ENCODE data around the gene TJP3.

TJP3 gene, protein sequence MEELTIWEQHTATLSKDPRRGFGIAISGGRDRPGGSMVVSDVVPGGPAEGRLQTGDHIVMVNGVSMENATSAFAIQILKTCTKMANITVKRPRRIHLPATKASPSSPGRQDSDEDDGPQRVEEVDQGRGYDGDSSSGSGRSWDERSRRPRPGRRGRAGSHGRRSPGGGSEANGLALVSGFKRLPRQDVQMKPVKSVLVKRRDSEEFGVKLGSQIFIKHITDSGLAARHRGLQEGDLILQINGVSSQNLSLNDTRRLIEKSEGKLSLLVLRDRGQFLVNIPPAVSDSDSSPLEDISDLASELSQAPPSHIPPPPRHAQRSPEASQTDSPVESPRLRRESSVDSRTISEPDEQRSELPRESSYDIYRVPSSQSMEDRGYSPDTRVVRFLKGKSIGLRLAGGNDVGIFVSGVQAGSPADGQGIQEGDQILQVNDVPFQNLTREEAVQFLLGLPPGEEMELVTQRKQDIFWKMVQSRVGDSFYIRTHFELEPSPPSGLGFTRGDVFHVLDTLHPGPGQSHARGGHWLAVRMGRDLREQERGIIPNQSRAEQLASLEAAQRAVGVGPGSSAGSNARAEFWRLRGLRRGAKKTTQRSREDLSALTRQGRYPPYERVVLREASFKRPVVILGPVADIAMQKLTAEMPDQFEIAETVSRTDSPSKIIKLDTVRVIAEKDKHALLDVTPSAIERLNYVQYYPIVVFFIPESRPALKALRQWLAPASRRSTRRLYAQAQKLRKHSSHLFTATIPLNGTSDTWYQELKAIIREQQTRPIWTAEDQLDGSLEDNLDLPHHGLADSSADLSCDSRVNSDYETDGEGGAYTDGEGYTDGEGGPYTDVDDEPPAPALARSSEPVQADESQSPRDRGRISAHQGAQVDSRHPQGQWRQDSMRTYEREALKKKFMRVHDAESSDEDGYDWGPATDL

DNA sequence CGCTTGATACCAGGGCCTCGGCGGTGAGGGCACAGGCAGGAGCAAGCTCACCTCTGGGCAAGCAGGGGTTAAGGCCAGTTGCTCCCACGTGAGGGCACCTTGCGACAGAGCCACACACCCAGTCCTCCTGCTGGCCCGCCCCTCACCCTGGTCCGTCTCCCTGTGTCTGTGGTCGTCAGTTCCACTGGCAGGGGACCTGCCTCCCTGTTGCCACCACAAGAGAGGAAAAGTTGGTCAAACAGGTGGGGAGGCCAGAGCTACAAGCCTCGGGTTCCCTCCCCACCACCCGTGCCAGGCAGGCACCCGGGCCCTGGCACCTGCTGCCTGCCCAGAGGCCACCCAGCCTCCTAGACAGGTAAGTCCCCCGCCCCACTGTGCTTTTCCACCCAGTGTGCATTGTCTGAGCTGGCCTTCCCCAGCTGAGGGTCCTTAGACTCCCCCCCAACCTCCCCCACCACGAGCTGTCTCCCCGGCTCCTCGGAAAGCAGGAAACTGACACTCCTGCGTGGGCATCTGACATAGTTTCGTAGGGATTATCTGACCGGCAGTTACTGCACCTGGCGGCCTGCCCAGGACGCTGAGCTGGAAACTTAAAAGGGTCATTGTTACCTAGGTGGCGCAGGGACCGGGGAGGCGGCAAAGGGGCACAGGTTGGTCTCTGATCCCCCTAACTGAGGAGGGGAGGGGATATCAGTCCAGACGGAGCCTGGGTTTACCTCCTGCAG is at the start of gene TJP3:
Gene TJP3 (plus strand): TSS at position 178 of the 725 bp plus-strand sequence. CDS start 20,049 bp downstream, outside the sequence.
- DNase-seq (ENCODE audit: low read depth): no peak
- H3K4me3 ChIP-seq (ENCODE audit: control insufficient read depth, low read depth, low read length): no peak within 1 kb of the TSS
- TF ChIP-seq, protein P1, sequence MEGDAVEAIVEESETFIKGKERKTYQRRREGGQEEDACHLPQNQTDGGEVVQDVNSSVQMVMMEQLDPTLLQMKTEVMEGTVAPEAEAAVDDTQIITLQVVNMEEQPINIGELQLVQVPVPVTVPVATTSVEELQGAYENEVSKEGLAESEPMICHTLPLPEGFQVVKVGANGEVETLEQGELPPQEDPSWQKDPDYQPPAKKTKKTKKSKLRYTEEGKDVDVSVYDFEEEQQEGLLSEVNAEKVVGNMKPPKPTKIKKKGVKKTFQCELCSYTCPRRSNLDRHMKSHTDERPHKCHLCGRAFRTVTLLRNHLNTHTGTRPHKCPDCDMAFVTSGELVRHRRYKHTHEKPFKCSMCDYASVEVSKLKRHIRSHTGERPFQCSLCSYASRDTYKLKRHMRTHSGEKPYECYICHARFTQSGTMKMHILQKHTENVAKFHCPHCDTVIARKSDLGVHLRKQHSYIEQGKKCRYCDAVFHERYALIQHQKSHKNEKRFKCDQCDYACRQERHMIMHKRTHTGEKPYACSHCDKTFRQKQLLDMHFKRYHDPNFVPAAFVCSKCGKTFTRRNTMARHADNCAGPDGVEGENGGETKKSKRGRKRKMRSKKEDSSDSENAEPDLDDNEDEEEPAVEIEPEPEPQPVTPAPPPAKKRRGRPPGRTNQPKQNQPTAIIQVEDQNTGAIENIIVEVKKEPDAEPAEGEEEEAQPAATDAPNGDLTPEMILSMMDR (conservative IDR thresholded peaks at IDR 0.05; ENCODE audit: control insufficient read depth, insufficient read depth, low read depth, low read length): no peak

- no peak overlapping the region for H3K4me3 ChIP-seq (ENCODE audit: control insufficient read depth, low read depth, low read length)
- TF ChIP-seq, protein P1 (conservative IDR thresholded peaks at IDR 0.05; ENCODE audit: control insufficient read depth, insufficient read depth, low read depth, low read length): no peak
- no peak for DNase-seq (ENCODE audit: low read depth)
Measured at GRCh38 chr19:3658870-3659745, 49.1 kb upstream of the TJP3 start.

DNA sequence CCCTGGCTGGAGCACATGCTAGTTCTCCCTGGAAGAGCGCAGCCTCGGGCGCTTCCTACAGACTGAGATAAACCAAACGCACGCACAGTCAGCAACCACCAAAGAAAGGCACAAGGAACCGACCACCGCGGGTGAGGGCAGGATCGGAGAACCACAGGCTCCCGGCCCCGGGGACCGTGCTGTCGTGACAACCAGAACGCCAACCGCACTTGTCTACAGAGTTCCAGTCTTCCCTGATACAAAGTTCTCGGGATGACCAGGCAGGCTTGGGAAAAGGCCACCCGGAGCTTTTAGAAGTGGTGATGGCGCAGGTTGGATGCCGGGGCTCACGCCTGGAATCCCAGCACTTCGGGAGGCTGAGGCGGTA is 48.5 kb upstream of the TJP3 start:
- DNase-seq (ENCODE audit: low read depth): no peak
- TF ChIP-seq, protein P1 (conservative IDR thresholded peaks at IDR 0.05; ENCODE audit: control insufficient read depth, insufficient read depth, low read depth, low read length): no peak

GRCh38 chr19:3660493-3661219 is 47.5 kb upstream of the TJP3 start:
- TF ChIP-seq, protein P1 (conservative IDR thresholded peaks at IDR 0.05; ENCODE audit: control insufficient read depth, insufficient read depth, low read depth, low read length): no peak
- DNase-seq (ENCODE audit: low read depth): no peak
- no peak overlapping the region for H3K4me3 ChIP-seq (ENCODE audit: control insufficient read depth, low read depth, low read length)

More for the DNA sequence above, 48.5 kb upstream of the TJP3 start:
- no peak overlapping the region for H3K4me3 ChIP-seq (ENCODE audit: control insufficient read depth, low read depth, low read length)

GRCh38 chr19:3661284-3662238 is 46.6 kb upstream of the TJP3 start:
- no peak overlapping the region for H3K4me3 ChIP-seq (ENCODE audit: control insufficient read depth, low read depth, low read length)

More at GRCh38 chr19:3661284-3662238, 46.6 kb upstream of the TJP3 start:
- TF ChIP-seq, protein P1 (conservative IDR thresholded peaks at IDR 0.05; ENCODE audit: control insufficient read depth, insufficient read depth, low read depth, low read length): no peak
- DNase-seq (ENCODE audit: low read depth): no peak
